ENCODE results near the gene PAK1. TPM values are rescaled to one million over a fixed set of nuclear protein-coding genes. Genes with fewer than 3 reads are reported as not detected.

The PAK1 gene
- total RNA-seq, 4 donors from 2014 or later: 17.8 to 34.5 (median 21.6) TPM

DNA sequence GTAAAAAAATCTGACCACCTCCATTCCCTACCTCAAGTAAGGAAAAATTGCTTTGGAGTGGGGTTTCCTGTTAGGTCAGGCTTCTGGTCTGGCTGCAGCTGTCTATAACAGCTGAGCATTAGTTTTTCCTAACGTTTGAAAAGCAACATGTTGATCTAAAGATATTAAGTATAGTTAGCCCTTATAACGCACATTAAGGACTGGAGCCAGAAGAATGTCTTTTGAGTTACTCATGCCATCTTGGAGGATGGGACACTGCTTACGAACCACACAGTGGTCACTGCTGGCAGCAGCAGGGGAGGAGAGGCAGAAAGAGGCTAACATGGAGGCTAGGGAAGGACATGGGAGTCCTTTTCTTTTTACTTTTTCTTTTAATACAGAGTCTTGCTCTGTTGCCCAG lies 128.3 kb downstream of the PAK1 start:
- TF ChIP-seq POLR2A (IDR thresholded peaks at IDR 0.05): no peak
- TF ChIP-seq CTCF (IDR thresholded peaks at IDR 0.05): no peak
- DNase-seq (ENCODE audit: low spot score in 2 of 2): no peak
- H3K4me3 ChIP-seq (ENCODE audit: low read depth, poor library complexity, severe bottlenecking): no peak overlapping the region
- 76 to 84% methylated on average over 3 of the region's 3 CpGs for WGBS, 2 donors
- intact Hi-C loops (cut with DNase I; ENCODE audit: low total_unique reads): no loop called here

DNA sequence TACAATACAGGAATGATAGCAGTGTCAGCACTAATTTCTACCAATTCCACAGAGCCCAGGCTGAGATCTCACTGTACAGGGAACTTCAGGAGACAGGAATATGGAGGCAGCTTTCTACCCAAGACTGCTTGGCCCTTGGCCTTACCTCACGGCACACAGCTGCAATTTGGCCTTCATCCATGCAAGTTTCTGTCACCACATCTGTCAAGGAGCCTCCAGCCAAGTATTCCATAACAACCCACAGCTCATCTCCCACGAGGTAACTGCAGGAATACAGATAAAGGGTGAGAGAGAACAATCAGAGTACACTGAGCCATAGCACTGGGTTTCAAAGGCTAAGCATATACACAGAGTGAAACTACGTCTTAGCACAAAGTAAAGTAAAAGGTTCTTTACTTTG lies 133.4 kb downstream of the PAK1 start:
- DNase-seq (ENCODE audit: low spot score in 2 of 2): no peak
- TF ChIP-seq POLR2A (IDR thresholded peaks at IDR 0.05) (no peak), CTCF (IDR thresholded peaks at IDR 0.05) (no peak)
- no peak overlapping the region for H3K4me3 ChIP-seq (ENCODE audit: low read depth, poor library complexity, severe bottlenecking)
- intact Hi-C loops (cut with DNase I; ENCODE audit: low total_unique reads): no loop called here
- 46 to 52% methylated on average over 3 of the region's 3 CpGs for WGBS, 2 donors

GRCh38 chr11:77332259-77332658 lies 141.6 kb downstream of the PAK1 start:
- H3K4me3 ChIP-seq (ENCODE audit: low read depth, poor library complexity, severe bottlenecking): no peak overlapping the region
- no peak for DNase-seq (ENCODE audit: low spot score in 2 of 2)
- 91 to 96% methylated on average over 2 to 3 of the region's 3 CpGs for WGBS, 2 donors
- no peak for TF ChIP-seq CTCF (IDR thresholded peaks at IDR 0.05)
- no peak for TF ChIP-seq POLR2A (IDR thresholded peaks at IDR 0.05)
- intact Hi-C loops (cut with DNase I; ENCODE audit: low total_unique reads): no loop called here

DNA sequence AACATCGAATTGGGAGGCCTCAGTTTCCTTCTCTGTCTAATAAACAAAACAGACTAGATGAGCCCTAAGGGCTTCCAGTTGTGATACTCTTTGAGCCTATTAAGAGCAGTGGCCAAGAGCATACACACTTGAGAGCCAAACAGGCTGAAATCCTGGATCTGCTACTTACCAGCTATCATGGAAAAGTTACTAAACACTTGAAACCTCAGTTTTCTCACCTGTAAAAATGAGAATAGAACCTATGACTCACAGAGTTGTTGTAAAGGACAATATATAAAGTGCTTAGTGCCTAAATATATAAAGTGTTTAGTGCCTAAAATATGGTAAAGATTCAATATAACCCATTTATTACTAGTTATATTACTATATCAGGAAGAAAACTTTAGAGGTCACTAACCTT lies 148.7 kb downstream of the PAK1 start:
- 62 to 74% methylated on average over 1 of the region's 1 CpG for WGBS, 2 donors
- intact Hi-C loops (cut with DNase I; ENCODE audit: low total_unique reads): no loop called here

DNA sequence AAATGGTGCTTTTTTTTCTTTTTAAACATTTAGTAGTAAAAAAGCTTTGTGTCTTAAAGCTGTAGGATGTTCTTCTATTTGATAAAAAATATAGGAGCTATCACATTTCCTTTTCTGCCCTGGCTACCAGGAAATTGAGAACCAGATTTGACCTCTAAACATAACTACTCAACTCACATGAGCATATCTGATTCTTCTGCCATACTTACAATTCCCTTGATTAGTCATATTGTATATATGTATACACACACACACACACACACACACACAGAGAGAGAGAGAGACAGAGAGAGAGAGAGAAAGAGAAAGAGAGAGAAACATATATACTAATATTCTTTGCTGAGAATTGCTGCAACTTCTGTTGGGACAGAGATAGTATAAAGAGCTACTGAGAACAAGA lies 149.4 kb downstream of the PAK1 start:
- H3K4me3 ChIP-seq (ENCODE audit: low read depth, poor library complexity, severe bottlenecking): no peak overlapping the region
- intact Hi-C loops (cut with DNase I; ENCODE audit: low total_unique reads): no loop called here
- no peak for DNase-seq (ENCODE audit: low spot score in 2 of 2)
- TF ChIP-seq CTCF (IDR thresholded peaks at IDR 0.05): no peak
- no peak for TF ChIP-seq POLR2A (IDR thresholded peaks at IDR 0.05)

More for the DNA sequence above, 148.7 kb downstream of the PAK1 start:
- DNase-seq (ENCODE audit: low spot score in 2 of 2): no peak
- no peak overlapping the region for H3K4me3 ChIP-seq (ENCODE audit: low read depth, poor library complexity, severe bottlenecking)
- no peak for TF ChIP-seq POLR2A (IDR thresholded peaks at IDR 0.05)
- TF ChIP-seq CTCF (IDR thresholded peaks at IDR 0.05): no peak

DNA sequence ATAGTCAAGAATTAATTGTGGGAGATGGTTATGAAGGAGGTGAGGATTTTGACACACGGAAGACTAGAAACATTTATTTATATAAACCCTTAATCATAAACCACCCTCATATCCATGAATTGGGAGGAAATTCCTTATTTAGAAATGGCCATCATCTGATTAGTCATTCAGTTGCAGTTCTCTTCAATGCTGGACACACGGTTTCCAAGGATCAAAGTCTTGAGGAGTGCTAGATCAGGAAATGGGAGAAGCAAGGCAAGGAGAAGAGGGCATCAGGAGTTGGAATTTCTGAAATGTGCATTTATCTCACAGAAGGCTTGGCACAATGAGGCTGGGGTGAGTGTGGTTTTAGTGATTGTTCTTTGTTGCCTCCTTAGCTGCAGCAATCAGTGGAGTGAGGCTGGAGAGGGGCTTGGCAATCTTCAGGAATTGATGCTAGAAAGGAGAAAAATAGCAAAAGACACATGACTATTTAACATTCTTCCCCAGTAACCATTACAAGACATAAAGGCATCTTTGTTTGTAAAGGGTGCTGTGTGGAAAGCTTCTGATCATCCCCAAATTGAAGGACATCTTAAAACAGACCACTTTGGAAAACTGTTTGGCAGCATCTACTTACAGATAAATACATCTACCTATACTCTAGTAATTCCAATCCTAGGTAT lies 150.8 kb downstream of the PAK1 start:
- no peak for DNase-seq (ENCODE audit: low spot score in 2 of 2)
- no peak for TF ChIP-seq CTCF (IDR thresholded peaks at IDR 0.05)
- TF ChIP-seq POLR2A (IDR thresholded peaks at IDR 0.05): no peak
- H3K4me3 ChIP-seq (ENCODE audit: low read depth, poor library complexity, severe bottlenecking): no peak overlapping the region
- 89 to 93% methylated on average over 2 of the region's 2 CpGs for WGBS, 2 donors
- intact Hi-C loops (cut with DNase I; ENCODE audit: low total_unique reads): no loop called here
